ENCODE measurements around the gene NME4.
A peak's percentile ranks its signal among the peaks of the same experiment; 100 is the strongest.

Gene NME4

DNA sequence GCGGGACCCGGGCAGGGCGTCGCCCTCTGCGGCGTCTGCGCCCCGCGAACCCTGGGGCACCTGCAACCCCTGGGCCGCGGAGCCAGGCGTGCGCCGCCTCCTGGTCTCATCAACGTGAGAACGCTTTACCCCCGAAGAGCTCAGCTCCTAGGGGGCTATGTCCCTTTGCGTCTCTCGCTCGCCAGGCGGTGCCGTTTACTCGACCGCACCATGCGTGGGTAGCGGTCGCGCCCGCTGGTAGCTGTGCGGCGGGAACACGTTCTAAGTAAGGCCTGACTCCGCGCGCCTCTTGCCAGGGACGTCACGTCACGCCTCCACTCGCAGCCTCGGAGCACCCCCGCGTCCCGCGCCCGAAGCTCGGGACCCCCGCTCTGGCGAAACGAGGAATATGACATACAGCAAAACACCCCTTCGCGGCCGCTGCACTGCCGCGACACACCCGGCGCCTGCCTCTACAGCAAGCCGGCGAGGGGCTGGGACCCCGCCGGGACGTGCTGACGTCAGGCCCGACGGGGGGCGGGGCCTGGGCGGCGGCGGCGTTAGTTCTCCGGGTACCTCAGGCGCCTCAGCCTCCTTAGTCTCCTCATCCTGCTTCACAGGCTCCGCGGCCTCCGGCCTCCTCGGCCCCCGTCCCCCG is 28.2 kb downstream of the NME4 start, which contains the start of gene RAB11FIP3:
TSS of gene RAB11FIP3 (plus strand) at position 568 of the 637 bp plus-strand sequence. CDS start 358 bp downstream, outside the sequence.
- DNase-seq (ENCODE audit: low read depth in 2 of 2, low spot score in 1 of 2): peak; percentile 68 to 69

DNA sequence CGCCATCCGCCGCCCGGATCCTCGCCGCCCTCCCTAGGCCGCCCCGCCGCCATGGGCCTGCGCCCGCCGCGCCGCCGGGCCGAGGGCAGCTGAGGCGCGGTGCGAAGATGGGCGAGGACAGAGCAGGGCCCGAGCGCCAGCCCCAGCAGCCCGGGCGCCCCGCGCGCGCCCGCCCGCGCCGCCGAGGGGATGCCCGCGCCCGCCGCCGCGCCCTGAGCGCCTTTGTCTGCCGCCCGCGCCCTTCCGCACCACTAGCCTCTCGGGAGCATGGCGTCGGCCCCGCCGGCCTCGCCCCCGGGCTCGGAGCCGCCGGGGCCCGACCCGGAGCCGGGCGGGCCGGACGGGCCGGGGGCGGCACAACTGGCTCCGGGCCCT is 28.7 kb downstream of the NME4 start:
- peak in 1 of 2 donors; percentile 5 for DNase-seq (ENCODE audit: low read depth in 2 of 2, low spot score in 1 of 2)

GRCh38 chr16:426115-426905 is 29.3 kb downstream of the NME4 start:
- no peak for DNase-seq (ENCODE audit: low read depth in 2 of 2, low spot score in 1 of 2)

DNA sequence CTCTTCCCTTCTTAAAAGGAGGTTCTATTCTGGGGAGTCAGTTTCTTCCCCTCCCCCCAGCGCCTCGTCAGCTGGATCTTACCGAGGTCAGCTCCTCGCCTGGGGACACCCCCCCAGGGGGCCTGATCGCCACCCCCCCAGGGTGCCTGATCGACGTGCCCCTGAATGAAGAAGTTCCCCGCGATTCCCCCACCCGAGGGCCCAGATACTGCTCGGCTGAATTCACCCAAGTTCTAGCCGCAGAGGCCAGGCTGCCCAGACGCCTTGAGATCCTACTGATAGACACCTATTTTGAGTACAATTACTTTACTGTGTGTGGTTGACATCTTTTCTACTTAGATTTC is 29.9 kb downstream of the NME4 start:
- DNase-seq (ENCODE audit: low read depth in 2 of 2, low spot score in 1 of 2): no peak

- DNase-seq (ENCODE audit: low read depth in 2 of 2, low spot score in 1 of 2): no peak
These were observed 30.3 kb downstream of the NME4 start for GRCh38 chr16:427250-427649.

- no peak for DNase-seq (ENCODE audit: low read depth in 2 of 2, low spot score in 1 of 2)
These were observed 33.9 kb downstream of the NME4 start for GRCh38 chr16:430904-431303.

DNA sequence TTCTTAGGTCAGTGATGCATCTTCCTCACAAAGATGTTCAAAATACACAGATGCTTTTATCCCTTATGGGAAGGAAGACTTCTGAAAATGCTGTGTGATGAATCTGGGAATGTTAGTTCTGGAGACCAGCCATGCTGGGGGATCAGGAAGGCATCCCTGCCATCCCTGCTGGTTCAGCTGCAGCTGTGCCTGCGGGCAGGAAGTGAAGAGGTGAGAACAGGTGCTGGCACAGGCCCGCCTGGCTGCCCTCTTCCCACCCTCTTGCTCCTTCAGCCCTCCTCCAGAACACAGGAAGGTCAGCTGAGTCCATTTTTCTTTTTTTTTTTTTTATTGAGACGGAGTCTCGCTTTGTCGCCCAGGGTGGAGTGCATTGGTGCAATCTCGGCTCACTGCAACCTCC is 43.6 kb downstream of the NME4 start:
- no peak for DNase-seq (ENCODE audit: low read depth in 2 of 2, low spot score in 1 of 2)

DNA sequence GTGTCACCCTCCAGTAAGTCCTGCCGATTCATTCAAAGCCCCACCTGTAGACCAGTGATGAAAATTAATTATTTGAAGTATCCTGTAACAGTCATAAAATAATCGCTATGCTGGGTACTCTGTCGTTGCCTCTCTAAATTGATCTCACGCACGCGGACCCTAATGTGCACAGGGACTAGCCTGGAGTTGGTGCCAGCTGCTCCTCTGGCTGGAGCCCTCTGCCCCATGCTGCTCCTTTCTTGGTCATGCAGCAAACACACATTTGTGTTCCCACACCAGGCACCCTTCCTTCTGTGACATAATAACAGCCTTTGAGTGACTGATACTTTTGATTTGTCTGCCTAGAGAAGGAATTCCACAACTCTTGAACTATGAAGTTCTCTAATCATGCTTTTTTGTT is 44.4 kb downstream of the NME4 start:
- DNase-seq (ENCODE audit: low read depth in 2 of 2, low spot score in 1 of 2): no peak

GRCh38 chr16:442976-443375 is 46.0 kb downstream of the NME4 start:
- DNase-seq (ENCODE audit: low read depth in 2 of 2, low spot score in 1 of 2): no peak

- DNase-seq (ENCODE audit: low read depth in 2 of 2, low spot score in 1 of 2): no peak
These were observed 47.0 kb downstream of the NME4 start for GRCh38 chr16:444027-444426.

DNA sequence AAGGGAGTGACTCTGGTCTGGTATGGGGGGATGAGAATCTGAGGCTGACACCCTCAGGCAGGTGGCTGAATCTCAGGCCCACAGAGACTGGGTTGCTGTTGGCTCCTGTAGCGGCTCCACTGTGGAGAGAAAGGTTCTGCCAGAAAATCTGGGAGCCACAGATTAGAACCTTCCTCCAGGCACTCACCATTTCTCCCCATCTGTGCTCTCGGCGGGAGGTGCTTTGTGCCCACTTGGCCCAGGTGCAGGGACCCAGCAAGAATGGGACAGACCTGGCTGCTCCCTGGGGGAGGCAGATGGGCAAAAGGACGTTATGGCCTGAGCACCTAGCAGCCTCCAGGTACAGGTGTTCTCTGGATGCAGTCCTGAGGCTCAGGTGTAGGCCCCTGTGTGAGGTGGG is 48.6 kb downstream of the NME4 start:
- no peak for DNase-seq (ENCODE audit: low read depth in 2 of 2, low spot score in 1 of 2)

Data from stimulated activated CD8-positive, alpha-beta memory T cell treated with anti-CD3 and anti-CD28 coated beads, Interleukin-4, amount 100 ng/mL, for 1 hour (primary cell).